H1 (cell line): Measurements from ENCODE around the gene TLL1.

Experiments
- KDM4A ChIP-seq: IDR thresholded peaks from one replicate; pipeline ENCODE4 v1.7.1; 2012; ENCODE audit warnings: low read depth, mild to moderate bottlenecking, moderate library complexity, low read length, inconsistent platforms; ENCODE audit not compliant: severe bottlenecking
- RAD21 ChIP-seq, 2 experiments: IDR thresholded peaks in 1 of 2; conservative IDR thresholded peaks in 1 of 2; 2 replicates each; pipeline ENCODE4 v1.6.1; 2011; ENCODE audit warnings: low read depth in 2 of 2, low read length in 2 of 2, improper control_type of control experiment in 1 of 2, inconsistent platforms in 1 of 2, mild to moderate bottlenecking in 1 of 2, moderate library complexity in 1 of 2

DNA sequence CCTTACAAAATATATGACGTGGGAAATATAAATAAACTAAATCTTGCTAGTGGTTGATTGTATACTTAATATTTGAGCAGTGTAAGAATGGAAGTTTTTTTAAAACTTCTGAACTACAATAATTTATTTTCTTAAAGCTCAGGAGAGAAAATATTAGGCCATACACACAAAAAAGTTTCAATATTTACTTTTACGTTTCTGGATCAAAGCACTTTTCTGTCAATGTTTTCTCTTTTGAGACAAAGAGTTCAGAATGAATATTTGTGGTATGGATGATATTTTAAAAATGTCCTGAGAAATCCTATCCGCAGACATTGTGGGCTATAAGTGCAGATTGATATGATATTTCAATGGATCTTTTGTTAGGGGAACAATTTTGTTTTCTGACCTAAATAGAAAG, 109.9 kb downstream of the TLL1 start:
- TF ChIP-seq RAD21 (IDR thresholded peaks at IDR 0.05 in 1 of 2, conservative IDR thresholded peaks at IDR 0.05 in 1 of 2; ENCODE audit: low read depth in 2 of 2, low read length in 2 of 2) (no peak), KDM4A (no peak)
